ENCODE data around the gene ADARB2. TPM values are rescaled to one million over a fixed set of nuclear protein-coding genes. Genes with fewer than 3 reads are reported as not detected.

ADARB2 gene
- total RNA-seq, 2 donors from 2014 or later: 0.27 TPM; not detected in 1

DNA sequence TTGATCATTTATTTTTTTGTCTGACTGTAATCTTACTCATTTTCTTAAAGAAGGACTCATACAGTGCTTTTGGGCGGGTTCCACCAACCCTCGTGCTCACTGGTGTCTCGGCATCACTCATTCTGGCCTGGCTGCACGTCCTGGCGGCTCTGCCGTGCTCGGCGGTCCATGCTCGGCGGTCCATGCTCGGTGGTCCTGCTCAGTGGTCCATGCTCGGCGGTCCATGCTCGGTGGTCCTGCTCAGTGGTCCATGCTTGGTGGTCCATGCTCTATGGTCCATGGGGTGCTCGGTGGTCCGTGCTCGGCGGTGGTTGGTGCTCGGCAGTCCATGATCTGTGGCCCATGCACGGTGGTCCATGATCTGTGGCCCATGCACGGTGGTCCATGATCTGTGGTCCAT, 608.7 kb downstream of the ADARB2 start:
- intact Hi-C loops (cut with DNase I): no loop called here
- no peak for DNase-seq
- peak in 1 of 2 donors; percentile 11 for ATAC-seq

GRCh38 chr10:1128115-1128514, 609.2 kb downstream of the ADARB2 start:
- ATAC-seq (no peak), DNase-seq (no peak)
- intact Hi-C loops (cut with DNase I): no loop called here

DNA sequence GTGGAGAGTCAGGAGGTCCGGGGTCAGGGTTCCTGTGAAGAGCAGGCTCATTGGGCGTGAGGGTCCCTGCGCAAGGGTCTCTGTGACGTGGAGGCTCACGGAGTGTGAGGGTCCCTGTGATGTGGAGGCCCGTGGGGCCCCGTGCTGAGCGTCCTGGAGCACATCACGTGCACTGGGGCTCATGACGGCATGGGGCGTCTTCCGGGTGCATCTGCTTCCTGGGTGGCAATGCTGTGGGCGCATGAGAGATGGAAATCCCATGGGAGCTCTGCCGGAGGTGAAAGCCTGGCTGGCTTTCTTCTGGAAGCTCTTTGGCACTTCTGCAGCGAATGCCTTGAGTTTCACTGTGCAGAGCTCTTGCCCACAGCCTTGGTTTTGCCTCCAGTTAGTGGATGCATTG, 609.7 kb downstream of the ADARB2 start:
- intact Hi-C loops (cut with DNase I): no loop called here
- ATAC-seq: peak in 1 of 2 donors; percentile 10
- DNase-seq: no peak

Data from left cardiac atrium (tissue), 4 donors.